NCI-H1048 (cell line): ENCODE measurements around the gene JUP.
"Not testable (repeated sequence)": the region's sequence is repeated elsewhere in the genome, so short reads cannot be mapped to it uniquely, and the experiment has no call there.

ENCODE experiments used
- DNase-seq: peaks from one replicate; lab custom pipeline; 2025; lab: John Stamatoyannopoulos, UW

Gene JUP

GRCh38 chr17:41786227-41787020, at the start of gene JUP:
Gene JUP, minus strand, starts transcription at chr17:41786711. Its CDS starts 14,857 bp downstream, at chr17:41771854.
- DNase-seq = peak; percentile 98

GRCh38 chr17:41835800-41836549, 49.5 kb upstream of the JUP start, which contains the start of gene NT5C3B:
Gene NT5C3B, minus strand, starts transcription at chr17:41836232. Its CDS starts 39 bp downstream, at chr17:41836193.
- DNase-seq = no peak

DNA sequence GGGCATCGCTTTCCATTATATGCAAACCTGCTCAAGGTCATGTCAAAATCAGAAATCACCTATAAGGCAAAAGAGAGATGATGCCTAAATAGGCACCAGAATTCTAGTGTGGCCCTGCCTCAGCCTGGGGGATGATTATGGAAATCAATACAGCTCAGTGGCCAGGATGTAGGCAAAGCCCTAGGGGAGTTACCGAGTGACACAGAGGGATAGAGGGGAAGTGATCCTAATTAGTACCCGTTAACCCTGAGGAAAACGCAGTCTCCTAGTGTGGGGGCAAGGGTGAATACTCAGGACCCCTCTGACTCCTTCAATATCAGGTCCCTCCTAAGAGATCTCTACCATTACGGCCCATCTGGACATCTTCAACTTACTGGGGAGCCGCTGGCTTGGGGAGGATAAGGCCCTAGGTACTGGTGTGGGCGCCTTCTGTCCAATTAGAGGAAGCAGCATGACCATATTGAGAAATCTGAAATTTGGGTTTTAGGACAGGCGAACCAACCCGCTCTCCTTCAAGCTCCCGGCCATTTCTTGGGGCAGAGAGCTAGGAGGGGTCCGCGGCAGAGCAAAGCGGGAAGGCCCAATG, 48.8 kb upstream of the JUP start:
- DNase-seq = no peak

GRCh38 chr17:41829961-41830360, 43.5 kb upstream of the JUP start:
- DNase-seq = not testable (repeated sequence)

GRCh38 chr17:41825175-41825845, 38.8 kb upstream of the JUP start:
- no peak for DNase-seq

GRCh38 chr17:41824086-41824485, 37.6 kb upstream of the JUP start:
- no peak for DNase-seq

DNA sequence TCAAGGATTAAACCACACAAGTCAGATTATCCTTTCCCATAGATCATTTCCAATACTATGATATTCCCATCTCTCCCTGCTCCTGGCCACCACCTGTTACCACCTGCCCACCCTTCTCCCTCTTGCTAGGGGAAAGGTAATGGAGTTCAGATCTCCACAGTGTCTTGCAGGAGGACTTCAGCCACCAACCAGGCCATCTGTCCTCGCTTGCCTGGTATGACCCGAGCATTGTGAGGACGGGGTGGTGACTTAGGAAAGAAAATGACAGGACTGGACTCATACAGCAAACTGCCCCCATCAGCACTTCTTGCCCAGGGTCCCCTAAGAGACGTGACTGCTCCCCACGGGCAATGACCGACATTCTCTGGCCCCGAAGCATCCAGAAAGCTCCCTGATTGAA, 37.1 kb upstream of the JUP start:
- DNase-seq = no peak

GRCh38 chr17:41823141-41823524, 36.6 kb upstream of the JUP start:
- no peak for DNase-seq

DNA sequence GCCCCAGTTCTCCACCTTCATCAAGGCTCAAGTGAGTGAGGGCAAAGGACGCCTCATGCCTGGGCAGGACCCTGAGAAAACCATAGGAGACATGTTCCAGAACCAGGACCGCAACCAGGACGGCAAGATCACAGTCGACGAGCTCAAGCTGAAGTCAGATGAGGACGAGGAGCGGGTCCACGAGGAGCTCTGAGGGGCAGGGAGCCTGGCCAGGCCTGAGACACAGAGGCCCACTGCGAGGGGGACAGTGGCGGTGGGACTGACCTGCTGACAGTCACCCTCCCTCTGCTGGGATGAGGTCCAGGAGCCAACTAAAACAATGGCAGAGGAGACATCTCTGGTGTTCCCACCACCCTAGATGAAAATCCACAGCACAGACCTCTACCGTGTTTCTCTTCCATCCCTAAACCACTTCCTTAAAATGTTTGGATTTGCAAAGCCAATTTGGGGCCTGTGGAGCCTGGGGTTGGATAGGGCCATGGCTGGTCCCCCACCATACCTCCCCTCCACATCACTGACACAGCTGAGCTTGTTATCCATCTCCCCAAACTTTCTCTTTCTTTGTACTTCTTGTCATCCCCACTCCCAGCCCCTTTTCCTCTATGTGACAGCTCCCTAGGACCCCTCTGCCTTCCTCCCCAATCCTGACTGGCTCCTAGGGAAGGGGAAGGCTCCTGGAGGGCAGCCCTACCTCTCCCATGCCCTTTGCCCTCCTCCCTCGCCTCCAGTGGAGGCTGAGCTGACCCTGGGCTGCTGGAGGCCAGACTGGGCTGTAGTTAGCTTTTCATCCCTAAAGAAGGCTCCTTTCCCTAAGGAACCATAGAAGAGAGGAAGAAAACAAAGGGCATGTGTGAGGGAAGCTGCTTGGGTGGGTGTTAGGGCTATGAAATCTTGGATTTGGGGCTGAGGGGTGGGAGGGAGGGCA, 36.0 kb upstream of the JUP start:
- DNase-seq = no peak

GRCh38 chr17:41821776-41822175, 35.3 kb upstream of the JUP start:
- DNase-seq = no peak

- DNase-seq = no peak
Observed at GRCh38 chr17:41818024-41818423, 31.5 kb upstream of the JUP start.

DNA sequence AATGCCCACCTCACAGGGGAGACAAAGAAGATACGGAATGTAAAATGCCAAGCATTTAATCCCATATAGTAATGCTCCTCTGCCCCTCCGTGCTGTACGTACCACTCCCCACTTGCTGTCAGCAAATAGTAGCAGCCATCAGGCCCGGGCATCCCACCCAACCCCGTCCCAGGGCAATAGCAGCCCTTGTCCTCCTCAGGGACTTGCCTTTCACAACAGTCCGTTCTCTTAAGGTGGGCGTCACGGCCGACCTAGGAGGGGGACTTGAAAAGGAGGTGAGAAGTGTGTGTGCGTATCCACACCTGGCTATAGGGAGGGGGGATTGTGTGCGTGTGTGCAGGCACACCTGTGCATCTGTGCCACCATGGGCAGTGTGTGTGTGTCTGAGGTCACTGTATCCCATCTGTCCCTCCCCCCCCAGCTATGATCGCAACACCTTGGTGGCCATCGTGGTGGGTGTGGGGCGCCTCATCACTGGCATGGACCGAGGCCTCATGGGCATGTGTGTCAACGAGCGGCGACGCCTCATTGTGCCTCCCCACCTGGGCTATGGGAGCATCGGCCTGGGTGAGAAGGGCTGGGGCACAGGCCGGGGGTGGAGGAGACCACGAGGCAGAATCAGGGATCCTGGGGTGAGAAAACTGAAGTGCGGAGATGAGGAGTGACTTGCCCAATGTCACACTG, 30.3 kb upstream of the JUP start:
- no peak for DNase-seq

- no peak for DNase-seq
Observed at GRCh38 chr17:41814195-41814594, 27.7 kb upstream of the JUP start.

GRCh38 chr17:41813699-41814124, 27.2 kb upstream of the JUP start:
- DNase-seq = no peak

- DNase-seq = no peak
Observed at GRCh38 chr17:41813152-41813680, 26.7 kb upstream of the JUP start.

DNA sequence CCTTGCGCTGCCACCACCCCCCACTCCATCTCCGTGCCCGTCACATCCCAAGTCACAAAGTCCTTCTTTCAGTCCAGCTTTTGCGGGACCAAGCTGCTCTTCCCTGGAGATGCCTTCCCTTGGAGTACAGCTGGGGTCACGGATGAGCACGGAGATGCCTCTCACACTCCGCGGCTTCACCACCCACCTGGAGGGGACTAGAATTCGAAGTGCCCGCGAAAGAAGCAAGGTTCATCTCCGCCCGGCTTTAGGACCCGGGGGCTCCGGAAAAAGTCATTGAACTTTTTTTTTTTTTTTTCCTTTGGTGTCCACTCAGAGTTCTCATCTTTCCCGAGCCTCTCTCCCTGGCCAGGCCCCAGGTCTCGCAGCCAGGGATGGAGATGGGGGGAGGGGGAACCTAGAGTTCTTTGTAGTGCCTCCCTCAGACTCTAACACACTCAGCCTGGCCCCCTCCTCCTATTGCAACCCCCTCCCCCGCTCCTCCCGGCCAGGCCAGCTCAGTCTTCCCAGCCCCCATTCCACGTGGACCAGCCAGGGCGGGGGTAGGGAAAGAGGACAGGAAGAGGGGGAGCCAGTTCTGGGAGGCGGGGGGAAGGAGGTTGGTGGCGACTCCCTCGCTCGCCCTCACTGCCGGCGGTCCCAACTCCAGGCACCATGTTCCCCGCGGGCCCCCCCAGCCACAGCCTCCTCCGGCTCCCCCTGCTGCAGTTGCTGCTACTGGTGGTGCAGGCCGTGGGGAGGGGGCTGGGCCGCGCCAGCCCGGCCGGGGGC, 26.1 kb upstream of the JUP start, which contains the start of gene FKBP10:
FKBP10 (plus strand) TSS at position 624 of the 771 bp plus-strand sequence; CDS start at position 655, 31 bp downstream.
- DNase-seq = no peak

DNA sequence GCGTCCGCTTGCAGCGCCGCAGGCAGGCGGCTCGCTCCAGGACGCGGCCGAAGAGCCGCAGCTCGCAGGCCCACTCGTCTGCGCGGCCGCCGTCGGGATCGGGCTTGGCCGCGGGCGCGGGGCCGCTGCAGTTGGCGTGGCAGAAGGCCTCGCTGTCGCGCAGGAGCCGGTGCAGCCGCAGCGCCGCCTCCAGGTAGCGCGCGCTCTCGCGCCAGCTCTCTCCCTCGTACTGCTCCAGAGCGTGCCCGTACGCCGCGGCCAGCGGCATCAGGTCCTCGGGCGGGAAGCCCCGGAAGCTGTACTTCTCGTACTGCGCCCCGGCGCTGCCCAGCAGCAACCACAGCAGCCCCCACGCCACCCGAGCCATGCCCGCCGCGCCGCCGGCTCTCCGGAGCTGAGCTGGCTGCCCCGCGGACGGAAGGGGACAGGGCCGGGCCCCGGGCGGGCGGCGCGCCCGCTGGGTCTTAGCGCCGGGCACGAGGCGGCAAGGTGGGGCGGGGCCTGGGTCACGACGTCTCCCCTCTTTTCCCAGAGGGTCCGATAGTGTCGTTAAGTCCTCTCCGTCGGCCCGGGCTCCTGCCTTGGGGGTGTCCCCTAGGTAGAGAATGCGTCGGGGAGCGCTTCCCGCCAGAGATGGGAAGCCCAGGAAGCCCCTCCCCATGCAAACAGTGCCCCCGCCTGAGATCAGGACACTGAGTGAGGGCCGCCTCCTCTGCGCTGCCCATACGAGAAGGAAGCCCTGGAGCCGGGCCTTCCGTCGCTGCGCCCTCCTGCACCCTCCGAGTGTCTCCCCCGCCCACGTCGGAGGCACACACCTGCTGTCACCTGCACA, 25.3 kb upstream of the JUP start, which contains the start of gene P3H4:
P3H4 (minus strand) TSS at position 401 of the 832 bp plus-strand sequence; CDS start at position 367, 34 bp downstream.
- no peak for DNase-seq
